ENCODE results near the gene FHL1. TPM values are rescaled to one million over a fixed set of nuclear protein-coding genes. Genes with fewer than 3 reads are reported as not detected.

FHL1 gene
- total and polyA plus RNA-seq, 7 donors = 27.0 to 1,465 (median 701) TPM

GRCh38 chrX:136179133-136179532 lies 31.8 kb downstream of the FHL1 start:
- no peak overlapping the region for H3K4me3 ChIP-seq
- H3K27ac ChIP-seq = peak overlapping the region; percentile 94 to 99 (median 97)
- TF ChIP-seq EP300 (IDR thresholded peaks at IDR 0.05) (no peak), POLR2A (IDR thresholded peaks at IDR 0.05) (no peak), CTCF (IDR thresholded peaks at IDR 0.05) (no peak), POLR2AphosphoS5 (IDR thresholded peaks at IDR 0.05) (no peak)
- peaks cover 0 to 87% (median 36%) of the 10 kb centered on the region in 4 donors for H3K4me1 ChIP-seq
- 75 to 78% methylated on average over 4 of the region's 4 CpGs for WGBS, 2 donors
- no peaks in the 10 kb centered on the region for H3K9me3 ChIP-seq
- no peaks in the 10 kb centered on the region for H3K36me3 ChIP-seq
- no peaks in the 10 kb centered on the region for H3K27me3 ChIP-seq
- intact Hi-C loops (cut with DNase I) = no loop called here
- no peak for DNase-seq

GRCh38 chrX:136182414-136182813 lies 35.1 kb downstream of the FHL1 start:
- Histone ChIP-seq H3K9me3 (no peaks in the 10 kb centered on the region), H3K36me3 (no peaks in the 10 kb centered on the region), H3K27me3 (no peaks in the 10 kb centered on the region), H3K4me3 (no peak overlapping the region), H3K4me1 (peaks cover 0 to 85% (median 30%) of the 10 kb centered on the region in 4 donors), H3K27ac (peak overlapping the region; percentile 94 to 99 (median 97))
- no peak for TF ChIP-seq EP300 (IDR thresholded peaks at IDR 0.05)
- peak in 3 of 4 donors; percentile 17 to 24 (median 24) for TF ChIP-seq POLR2AphosphoS5 (IDR thresholded peaks at IDR 0.05)
- DNase-seq = peak; percentile 78
- 14 to 62% methylated on average over 3 of the region's 3 CpGs for WGBS, 2 donors
- intact Hi-C loops (cut with DNase I) = no loop called here

GRCh38 chrX:136183172-136183571 lies 35.8 kb downstream of the FHL1 start:
- peaks cover 0 to 81% (median 30%) of the 10 kb centered on the region in 4 donors for H3K4me1 ChIP-seq
- H3K36me3 ChIP-seq = no peaks in the 10 kb centered on the region
- no peak overlapping the region for H3K4me3 ChIP-seq
- WGBS, 2 donors = 21 to 54% methylated on average over 4 of the region's 4 CpGs
- no peaks in the 10 kb centered on the region for H3K27me3 ChIP-seq
- no peak for TF ChIP-seq EP300 (IDR thresholded peaks at IDR 0.05)
- TF ChIP-seq POLR2AphosphoS5 (IDR thresholded peaks at IDR 0.05) = peak in 1 of 4 donors; percentile 5
- no peak for DNase-seq
- intact Hi-C loops (cut with DNase I) = no loop called here
- H3K27ac ChIP-seq = peak overlapping the region; percentile 94 to 99 (median 97)
- H3K9me3 ChIP-seq = no peaks in the 10 kb centered on the region

- H3K27me3 ChIP-seq = no peaks in the 10 kb centered on the region
- no peak for DNase-seq
- 67 to 69% methylated on average over 1 of the region's 1 CpG for WGBS, 2 donors
- no peaks in the 10 kb centered on the region for H3K9me3 ChIP-seq
- peaks cover 0 to 82% (median 34%) of the 10 kb centered on the region in 4 donors for H3K4me1 ChIP-seq
- H3K36me3 ChIP-seq = no peaks in the 10 kb centered on the region
- peak overlapping the region; percentile 94 to 99 (median 97) for H3K27ac ChIP-seq
- TF ChIP-seq EP300 (IDR thresholded peaks at IDR 0.05) = no peak
- TF ChIP-seq POLR2AphosphoS5 (IDR thresholded peaks at IDR 0.05) = no peak
- no peak for TF ChIP-seq POLR2A (IDR thresholded peaks at IDR 0.05)
- TF ChIP-seq CTCF (IDR thresholded peaks at IDR 0.05) = no peak
- no peak overlapping the region for H3K4me3 ChIP-seq
- intact Hi-C loops (cut with DNase I) = no loop called here
Measured at GRCh38 chrX:136183917-136184316, 36.6 kb downstream of the FHL1 start.

- TF ChIP-seq POLR2AphosphoS5 (IDR thresholded peaks at IDR 0.05) (peak; percentile 33 to 68 (median 50)), CTCF (IDR thresholded peaks at IDR 0.05) (no peak), EP300 (IDR thresholded peaks at IDR 0.05) (peak in 1 of 4 donors; percentile 52)
- DNase-seq = no peak
- no peaks in the 10 kb centered on the region for H3K9me3 ChIP-seq
- no peak overlapping the region for H3K4me3 ChIP-seq
- intact Hi-C loops (cut with DNase I) = no loop called here
- no peaks in the 10 kb centered on the region for H3K36me3 ChIP-seq
- WGBS, 2 donors = 22 to 49% methylated on average over 8 of the region's 8 CpGs
- H3K4me1 ChIP-seq = peaks cover 0 to 82% (median 44%) of the 10 kb centered on the region in 4 donors
- no peaks in the 10 kb centered on the region for H3K27me3 ChIP-seq
- peak overlapping the region; percentile 94 to 99 (median 97) for H3K27ac ChIP-seq
Measured at GRCh38 chrX:136185401-136186022, 38.2 kb downstream of the FHL1 start.

Data from sigmoid colon (tissue), 7 donors.